GM11168 (cell line): ENCODE results near the gene COPG2.
"Not testable (repeated sequence)": the region's sequence is repeated elsewhere in the genome, so short reads cannot be mapped to it uniquely, and the experiment has no call there.

Experiments used
- in situ Hi-C: fragments of 300-500 bp; cut with MboI; formaldehyde crosslinking; loops from one replicate; pipeline ENCODE4 v1.12.0; 2022; ENCODE audit warnings: low sequenced_read_pairs; ENCODE audit not compliant: unreplicated experiment

Gene COPG2

DNA sequence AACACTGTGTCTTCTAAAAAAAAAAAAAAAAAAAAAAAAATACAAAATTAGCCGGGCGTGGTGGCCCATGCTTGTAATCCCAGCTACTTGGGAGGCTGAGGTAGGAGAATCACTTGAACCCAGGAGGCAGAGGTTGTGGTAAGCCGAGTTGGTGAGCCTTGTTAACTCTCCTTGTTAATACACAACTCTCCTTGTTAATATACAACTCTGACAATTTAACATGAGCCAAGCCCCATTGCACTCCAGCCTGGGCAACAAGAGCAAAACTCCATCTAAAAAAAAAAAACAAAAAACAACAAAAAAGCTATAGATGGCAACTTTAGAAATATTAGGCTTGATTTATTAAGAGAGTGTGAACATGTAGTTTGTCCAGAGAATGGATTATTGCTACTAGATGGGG is 156.5 kb downstream of the COPG2 start:
- in situ Hi-C loops: not testable (repeated sequence)

DNA sequence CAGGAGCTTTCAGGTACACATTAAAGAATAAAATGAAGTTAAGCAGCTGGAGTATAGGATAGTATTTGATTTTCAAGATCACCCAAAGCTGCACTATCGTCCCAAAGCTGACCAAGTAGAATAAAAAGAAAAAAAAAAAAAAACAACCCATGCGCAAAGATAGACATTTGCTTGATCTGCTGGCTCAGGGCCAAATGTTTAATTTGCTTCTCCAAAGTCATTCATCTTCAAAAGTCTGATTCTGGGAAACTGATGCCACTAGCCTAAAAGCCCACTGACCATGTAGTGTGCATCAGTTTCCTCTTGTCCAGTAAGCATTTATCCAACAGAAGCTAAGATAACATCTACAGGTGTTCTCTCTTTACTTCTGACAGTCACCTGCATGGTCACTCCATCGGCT is 162.2 kb downstream of the COPG2 start:
- in situ Hi-C loops: no loop called here

DNA sequence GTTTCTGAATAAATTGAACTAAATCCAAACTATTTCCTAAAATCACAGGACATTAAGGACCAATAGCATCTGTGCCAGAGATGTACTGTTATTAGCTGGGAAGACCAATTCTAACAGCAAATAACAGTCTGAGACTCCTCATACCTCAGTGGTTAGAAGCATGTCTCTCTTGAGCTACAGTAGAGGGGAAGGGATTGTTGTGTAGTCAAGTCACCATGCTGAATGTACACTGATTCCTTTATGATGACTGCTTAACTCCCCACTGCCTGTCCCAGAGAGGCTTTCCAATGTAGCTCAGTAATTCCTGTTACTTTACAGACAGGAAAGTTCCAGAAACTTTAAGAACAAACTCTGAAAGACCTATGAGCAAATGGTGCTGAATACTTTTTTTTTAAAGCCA is 162.8 kb downstream of the COPG2 start:
- in situ Hi-C loops: no loop called here

DNA sequence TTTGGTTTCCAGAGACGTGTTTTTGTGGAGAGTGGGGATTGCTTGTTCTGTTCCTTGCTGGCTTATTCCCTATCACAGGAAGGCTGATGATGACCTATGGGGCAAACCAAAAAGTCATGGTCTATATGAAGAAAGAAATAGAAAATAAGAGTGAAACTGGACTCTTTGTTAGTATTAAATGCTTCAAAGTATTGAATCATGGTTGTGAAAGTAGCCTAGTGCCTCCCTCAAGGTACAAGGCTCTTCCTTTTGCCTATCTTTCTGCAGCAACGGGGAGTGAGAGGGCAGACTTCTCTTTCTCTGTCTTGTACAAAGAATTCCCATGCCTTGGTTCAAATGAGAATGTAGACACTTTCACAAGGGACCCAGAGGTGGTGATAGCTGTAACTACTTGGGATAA is 167.6 kb downstream of the COPG2 start:
- in situ Hi-C loops: no loop called here

DNA sequence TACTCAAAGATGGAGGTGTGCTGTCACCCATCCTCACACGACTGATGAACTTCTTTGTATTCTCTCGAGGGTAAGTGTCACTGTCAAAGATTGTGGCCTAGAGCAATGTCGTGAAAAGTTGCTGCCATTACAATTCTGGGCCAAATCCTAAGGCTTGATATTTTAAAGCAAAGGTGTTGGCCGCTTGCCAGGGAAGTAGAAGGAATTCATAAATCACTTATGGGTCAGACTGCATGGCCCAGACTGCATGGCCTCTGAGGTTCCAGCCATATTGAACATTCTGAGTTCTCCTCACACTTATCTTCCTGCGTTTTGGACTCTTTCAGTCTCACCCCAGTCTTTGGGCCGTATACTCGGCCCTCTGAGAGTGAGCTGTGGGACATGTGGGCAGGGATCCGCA is 168.1 kb downstream of the COPG2 start:
- in situ Hi-C loops: no loop called here

DNA sequence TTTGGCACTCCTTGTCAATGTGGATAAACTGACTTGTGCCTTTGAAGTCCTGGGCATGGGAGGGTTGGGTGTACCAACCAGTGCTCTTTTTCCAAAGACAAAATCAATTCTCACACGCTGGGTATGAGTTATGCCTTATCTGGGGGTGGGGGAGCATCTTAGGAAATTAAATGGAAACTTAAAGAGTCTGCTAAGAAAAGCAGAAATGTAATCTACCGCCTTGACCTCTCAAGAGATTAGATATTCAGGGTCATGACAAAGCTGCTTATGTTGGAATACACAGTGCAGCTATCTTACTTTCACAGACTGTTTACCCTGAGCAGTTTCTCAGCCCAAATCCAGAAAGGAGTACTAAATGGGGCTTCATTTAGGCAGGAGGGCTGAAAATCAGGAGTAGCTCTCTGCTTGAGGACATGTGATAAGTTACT is 174.1 kb downstream of the COPG2 start:
- in situ Hi-C loops: no loop called here

DNA sequence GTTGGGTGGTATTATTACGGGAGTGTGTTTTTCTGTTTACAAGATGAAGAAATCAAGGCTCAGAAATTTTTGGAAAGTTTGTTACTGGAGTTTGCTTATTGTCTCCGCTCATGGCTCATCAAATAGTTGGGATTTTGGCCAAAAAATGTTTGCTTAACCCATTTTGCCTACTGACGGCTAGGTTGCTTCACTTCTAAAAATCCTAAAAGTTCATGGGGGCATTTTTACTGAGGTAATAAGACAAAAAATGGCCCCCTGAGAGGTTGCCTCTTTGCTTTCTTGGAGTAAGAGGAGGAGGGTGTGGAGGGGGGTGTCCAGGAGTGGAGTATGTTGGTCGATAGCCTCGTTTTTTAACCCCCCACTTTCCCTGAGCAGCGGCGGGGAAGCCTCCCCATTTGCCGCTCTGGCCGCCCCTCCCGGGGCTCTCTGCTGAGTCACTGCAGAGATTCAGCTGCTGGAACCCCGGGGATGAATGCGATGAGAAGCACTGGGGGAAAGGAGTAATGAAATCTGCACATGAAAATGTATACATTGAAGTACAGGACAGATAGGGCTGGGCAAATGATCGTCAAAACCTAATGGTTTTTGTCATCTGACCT is 175.2 kb downstream of the COPG2 start:
- in situ Hi-C loops: no loop called here

DNA sequence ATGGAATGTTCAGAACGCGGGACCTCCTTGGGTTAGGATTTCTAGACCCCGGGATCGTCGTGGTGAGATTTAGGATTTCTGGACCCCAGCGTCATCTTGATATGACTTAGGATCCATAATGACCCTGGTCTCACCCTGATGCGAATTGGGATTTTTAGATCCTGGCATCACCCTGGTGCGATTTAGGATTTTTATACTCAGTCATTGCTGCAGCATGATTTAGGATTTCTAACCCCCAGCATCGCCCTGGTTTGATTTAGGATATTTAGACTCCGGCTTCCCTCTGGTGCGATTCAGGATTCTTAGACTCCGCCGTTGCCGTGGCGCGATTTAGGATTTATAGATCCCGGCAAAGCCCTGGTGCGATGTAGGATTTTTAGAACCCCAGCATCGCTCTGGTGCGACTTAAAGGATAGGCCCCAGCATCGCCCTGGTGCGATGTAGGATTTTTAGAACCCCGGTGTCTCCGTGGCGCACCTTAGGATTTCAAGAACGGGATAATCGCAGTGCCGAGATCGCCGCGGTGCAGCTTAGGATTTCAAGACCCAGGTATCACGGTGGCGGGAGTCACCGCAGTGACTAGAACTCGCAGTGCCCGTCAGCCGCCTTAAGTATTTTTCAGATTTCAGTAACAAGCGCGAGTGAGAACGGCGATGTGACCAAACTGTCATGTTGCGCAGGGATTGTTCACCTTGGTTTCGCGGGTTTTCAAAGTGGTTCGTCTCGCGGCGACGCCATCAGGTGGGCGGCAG is 175.8 kb downstream of the COPG2 start:
- in situ Hi-C loops: no loop called here

DNA sequence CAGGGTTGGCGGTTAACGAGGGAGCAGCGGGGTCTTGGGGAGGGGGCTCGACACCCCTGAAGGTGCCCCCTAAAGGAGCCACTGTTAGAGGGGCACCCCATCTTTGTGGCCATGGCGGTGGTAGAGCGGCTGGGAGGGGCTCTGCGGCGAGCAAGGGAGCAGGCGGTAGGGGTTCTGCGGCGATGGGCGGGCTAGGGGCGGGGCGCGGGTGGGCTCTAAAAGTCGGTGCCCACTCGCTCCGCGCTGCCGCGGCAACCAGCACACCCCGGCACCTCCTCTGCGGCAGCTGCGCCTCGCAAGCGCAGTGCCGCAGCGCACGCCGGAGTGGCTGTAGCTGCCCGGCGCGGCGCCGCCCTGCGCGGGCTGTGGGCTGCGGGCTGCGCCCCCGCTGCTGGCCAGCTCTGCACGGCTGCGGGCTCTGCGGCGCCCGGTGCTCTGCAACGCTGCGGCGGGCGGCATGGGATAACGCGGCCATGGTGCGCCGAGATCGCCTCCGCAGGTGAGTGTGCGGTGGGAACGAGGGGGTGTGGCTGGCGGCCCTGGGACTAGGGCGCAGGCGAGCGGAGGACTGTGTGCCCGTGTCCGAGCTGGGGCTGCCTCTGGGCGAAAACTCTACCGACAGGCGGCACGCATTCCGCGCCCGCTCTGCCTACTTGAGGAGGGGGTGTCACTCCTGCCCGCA is 176.6 kb downstream of the COPG2 start, which contains the start of gene MEST:
Gene MEST, plus strand, starts transcription at position 245 of the 682 bp plus-strand sequence. Its CDS starts 229 bp downstream, at position 474.
- in situ Hi-C loops: no loop called here

DNA sequence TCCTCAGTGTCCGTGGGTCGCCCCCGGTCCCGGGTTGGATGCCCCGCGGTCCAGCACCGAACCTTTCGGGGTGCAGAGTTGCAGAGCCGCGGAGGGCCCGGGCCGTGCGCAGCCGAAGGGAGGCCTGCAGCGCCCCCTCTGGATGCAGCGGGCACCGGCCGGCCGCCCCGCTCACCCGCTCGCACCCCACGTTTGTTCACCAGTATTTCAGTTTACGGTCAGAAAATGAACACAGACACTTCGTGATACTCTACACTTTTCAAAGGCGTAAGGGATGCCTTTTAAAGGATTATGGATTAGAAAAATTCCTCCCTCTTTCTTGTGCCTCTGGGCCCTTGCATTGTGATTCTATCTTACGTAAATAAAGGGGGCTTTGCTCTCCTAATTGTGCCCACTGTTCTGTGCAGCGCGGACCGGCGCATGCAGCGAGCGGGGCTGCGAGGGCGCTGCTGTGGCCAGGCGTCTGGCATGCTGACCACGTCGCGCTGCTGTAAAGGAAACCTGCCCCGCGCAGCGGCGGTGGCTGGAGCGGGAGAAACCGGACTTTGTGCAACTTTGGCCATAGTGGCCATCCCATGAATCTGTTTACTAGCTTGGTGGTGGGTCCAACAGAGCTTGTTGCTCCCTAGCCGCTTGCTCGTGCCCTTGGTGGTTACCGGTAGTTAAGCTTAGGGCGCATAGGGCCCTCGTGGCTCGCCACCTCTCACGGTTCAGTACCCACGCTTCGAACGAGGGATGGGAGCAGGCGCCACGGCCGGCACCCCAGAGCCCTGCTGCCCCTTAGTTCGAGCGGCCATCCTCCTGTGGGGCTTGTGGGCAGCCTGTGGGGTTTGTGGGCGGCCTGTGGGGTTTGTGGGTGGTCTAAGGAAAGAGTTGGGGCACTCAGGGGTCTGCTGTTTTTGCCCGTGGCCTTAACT is 177.4 kb downstream of the COPG2 start:
- in situ Hi-C loops: no loop called here

DNA sequence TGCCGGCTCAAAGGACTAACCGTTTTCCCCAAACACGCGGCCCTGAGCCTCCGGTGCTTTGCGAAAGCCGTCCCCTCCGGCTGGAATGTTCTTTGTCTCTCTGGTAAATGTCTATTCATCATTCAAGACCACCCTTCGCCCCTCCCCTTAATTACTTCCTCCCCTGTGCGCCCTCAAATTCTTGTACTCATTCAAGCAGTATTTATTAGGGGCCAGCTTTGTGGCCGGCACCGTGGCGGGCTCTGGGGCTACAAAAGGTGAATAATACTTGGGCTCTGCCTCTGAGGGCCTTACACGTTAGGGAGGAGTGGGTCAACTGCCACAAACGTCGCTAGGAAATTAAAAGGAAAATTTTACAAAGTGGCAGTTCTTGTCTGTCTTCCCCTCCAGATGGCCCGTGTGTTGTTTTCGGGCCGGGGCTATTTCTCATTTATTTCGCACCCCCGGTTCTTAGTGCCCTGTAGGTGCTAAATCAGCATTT is 178.2 kb downstream of the COPG2 start:
- in situ Hi-C loops: no loop called here

DNA sequence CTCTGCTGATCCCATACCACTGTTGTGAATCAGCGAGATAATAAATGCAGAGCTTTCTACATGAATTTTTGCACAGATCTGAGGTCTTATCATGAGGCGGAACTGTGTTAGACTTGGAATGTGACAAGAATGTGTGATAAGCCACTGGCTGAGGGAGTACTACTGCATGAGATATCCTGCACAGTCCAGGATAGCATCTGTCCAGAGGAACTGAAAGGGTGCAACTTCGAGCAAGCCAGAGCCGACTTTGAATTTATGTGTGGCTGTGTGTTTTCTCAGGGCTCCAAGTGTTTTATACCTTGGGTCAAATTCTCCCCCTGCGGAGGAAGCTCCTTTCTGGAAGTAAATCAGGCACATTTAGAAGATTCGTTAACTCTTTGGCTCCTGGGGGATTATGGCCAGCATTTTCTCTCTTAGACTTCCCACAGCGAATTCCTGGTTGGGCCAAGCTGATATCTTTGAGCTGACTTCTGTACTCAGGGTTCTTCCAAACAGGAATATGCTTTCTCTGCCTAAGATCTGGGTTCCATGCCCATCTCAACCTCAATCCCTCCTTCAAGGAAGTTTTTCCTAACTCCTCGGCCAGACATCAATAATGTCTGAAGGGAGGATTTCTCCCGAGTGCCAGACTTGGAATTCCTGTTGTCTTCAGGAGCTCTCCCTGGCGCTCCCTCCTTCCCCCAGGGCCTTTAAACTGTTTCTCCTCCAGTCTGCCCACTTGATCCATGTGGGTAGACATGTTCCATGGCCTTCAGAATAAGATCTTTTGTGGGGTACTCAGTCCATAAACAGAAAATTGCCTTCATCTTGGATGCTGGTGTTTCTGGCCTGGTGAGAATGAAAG is 179.2 kb downstream of the COPG2 start:
- in situ Hi-C loops: no loop called here

DNA sequence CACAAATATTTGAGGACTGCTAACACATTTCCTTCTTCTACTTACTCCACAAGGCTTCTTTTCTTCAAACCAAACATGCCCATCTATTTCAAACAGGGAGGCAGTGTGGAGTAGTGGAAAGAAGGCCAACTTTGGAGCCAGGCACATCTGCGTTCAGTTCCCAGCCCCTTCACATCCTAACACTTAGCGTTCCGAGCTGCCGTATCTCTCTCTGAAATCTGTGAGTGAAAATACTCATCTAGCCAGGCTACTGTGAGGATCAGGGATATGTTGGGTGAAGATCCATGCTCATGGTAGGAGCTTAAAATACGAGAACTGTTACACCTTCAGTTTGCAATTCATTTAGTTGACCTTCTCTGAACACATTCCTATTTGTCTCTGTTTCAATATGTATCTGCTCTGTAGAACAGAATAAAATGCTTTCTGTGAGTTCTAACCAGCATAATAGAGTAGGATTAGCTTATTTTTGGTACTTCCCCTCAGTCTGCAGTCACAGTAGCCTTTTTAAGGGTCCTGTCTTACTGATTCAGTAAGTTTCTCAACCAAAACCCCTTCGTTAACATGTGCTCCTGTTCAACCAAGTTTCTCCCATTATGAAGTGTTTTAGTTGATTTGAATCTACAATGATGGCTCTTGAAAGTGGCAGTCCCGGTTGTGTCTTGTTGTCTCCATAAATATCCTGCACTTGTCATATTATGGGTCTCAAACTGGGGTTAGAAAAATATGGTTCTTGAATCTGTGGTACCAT is 180.0 kb downstream of the COPG2 start:
- in situ Hi-C loops: no loop called here

DNA sequence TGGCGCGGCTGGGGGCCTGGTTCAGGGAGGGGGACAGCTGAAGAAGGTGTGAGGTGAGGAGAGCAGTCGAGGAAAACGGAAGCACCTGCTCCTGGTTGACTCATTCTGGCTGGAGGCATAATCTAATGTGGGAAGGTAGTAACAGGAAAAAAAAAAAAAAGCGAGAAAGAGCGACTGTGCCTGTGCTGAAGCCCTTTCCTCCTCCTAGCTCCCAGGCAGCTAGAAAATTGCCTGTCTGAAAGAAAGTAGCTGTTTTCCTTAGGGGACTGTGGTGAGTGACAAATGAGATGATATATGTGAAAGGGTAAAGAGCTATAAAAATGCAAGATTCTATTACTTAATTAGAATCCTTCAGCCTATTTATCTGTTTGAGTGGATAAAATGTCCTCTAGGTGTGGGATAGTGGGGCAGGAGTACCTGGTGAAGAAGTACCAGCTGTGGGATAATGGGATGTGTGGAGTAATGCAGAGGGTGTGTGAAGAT is 181.6 kb downstream of the COPG2 start:
- in situ Hi-C loops: no loop called here

DNA sequence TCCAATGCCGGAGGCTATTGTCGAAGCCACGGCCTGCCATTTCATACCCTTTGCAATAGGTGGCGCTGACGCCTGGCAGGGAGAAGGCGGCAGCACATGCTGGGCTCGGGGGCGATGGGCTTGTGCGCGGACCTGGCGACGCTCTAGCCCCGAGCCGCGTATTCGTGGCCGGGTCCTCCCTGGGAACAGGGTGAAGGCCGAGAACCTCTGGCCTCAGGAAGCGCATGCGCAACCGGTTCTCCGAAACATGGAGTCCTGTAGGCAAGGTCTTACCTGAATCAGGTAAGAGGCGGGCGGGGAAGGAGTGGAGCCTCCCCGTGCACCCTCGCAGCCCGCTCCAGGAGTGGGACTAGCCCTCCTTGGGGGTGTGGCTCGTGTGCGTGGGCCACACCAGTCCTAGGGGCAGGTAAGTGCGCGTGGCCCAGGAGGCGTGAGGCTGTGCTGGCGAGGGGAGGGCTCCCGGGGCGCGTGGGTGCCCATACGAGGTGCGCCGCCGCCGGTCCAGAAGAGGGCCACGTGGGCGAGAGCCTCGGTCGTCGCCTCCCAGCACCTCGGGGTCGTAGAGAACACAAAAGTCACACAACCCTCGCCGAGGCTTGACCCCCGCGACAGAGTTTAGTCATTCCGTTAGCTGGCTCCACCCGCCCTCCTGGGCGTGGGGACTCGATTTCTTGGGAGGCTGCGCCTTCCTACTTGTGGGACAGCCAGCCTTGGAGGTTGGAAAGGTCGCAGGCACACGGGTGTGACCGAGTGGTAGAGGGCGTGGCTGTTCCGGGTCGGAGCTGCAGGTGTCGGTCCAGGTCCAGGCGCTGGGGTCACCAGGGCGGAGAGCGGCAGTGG is 182.2 kb downstream of the COPG2 start:
- in situ Hi-C loops: no loop called here

DNA sequence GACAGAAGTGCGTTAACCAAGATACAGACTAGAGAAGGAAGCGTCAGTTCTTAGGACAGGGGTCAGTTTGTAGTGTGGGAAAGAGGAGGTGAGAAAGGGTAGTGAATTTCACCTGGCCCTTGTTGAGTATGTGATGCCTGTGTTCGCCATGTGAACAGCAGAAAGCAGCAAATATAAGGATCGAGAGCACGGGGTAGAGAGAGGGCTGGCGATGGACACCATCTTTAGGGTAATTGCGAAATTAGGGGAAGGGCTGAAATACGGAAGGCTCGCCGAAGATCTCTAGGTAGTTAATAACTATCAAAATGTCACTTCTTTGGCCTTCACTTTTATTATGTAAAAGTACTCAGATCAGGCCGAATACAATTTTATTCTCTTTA is 182.8 kb downstream of the COPG2 start:
- in situ Hi-C loops: no loop called here

DNA sequence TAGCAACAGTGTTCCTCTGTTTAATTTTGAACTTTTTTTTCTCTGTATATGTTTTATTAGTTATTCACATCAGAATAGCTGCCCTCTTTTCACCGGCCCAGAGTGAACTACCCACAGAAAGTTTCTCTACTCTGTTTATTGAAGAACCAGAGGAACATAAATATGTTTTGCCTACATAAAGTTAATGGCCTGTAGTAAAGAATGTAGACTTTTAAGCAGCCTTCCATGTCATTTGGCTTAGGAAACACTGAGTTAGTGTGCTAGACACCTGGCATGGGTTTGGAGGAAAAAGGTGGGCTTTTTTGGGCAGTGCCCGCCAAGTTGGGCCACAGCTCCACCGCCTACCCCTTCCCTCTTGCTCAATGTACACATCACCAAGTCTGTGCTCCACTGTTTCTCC is 185.5 kb downstream of the COPG2 start:
- in situ Hi-C loops: no loop called here

DNA sequence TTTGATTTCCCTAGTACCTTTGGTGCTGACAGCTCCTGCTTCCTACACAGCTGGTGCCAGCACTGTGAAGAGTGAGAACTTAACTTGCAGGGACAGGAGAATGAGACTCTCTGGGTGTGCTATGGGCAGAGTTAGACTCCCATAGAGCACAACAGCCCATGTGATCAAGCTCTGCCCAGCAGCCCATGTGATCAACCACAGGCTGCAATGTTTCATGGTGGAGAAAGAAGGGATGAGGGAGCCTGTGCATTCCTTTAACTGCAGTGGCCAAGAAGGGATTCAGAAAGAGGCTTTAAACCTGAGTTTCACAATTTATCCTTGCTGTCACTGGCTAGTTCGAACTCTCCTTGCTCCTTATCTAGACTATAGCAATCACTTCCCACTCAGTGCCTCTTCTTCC is 186.7 kb downstream of the COPG2 start:
- in situ Hi-C loops: no loop called here
